GM23248 (cell line): ENCODE results near the gene CLDN15. TPM values are rescaled to one million over a fixed set of nuclear protein-coding genes. Genes with fewer than 3 reads are reported as not detected.
A peak's percentile ranks its signal among the peaks of the same experiment; 100 is the strongest.

ENCODE experiments used
- DNase-seq: peaks from one replicate; pipeline ENCODE4 v3.0.0-alpha.2; 2015
- H2AFZ ChIP-seq: fragments of 200-600 bp; sonication (generic); 2 replicates; pipeline ENCODE4 v1.6.1; 2016; ENCODE audit warnings: antibody characterized with exemption
- H3F3A ChIP-seq: fragments of 200-600 bp; sonication (generic); 2 replicates; pipeline ENCODE4 v1.6.1; 2016; ENCODE audit warnings: mild to moderate bottlenecking, antibody characterized with exemption, mixed run types; ENCODE audit not compliant: insufficient read depth
- H3K27ac ChIP-seq: fragments of 200-600 bp; sonication (generic); 2 replicates; pipeline ENCODE4 v1.5.1; 2016; ENCODE audit warnings: mild to moderate bottlenecking
- H3K27me3 ChIP-seq: fragments of 200-600 bp; sonication (generic); replicated peaks from 2 replicates; pipeline ENCODE4 v1.6.1; 2016; ENCODE audit warnings: mild to moderate bottlenecking; ENCODE audit not compliant: insufficient read depth
- H3K36me3 ChIP-seq: fragments of 200-600 bp; sonication (generic); 2 replicates; pipeline ENCODE4 v1.6.1; 2016; ENCODE audit warnings: low read depth, mild to moderate bottlenecking
- H3K4me1 ChIP-seq: fragments of 200-600 bp; sonication (generic); 2 replicates; pipeline ENCODE4 v1.6.1; 2016; ENCODE audit warnings: mild to moderate bottlenecking; ENCODE audit not compliant: insufficient read depth
- H3K4me2 ChIP-seq: fragments of 200-600 bp; sonication (generic); one replicate; pipeline ENCODE4 v1.6.1; 2016; ENCODE audit warnings: mild to moderate bottlenecking; ENCODE audit not compliant: unreplicated experiment
- H3K4me3 ChIP-seq: fragments of 200-600 bp; sonication (generic); 2 replicates; pipeline ENCODE4 v1.5.1; 2016; ENCODE audit warnings: mild to moderate bottlenecking
- H3K79me2 ChIP-seq: fragments of 200-600 bp; sonication (generic); 2 replicates; pipeline ENCODE4 v1.6.1; 2016; ENCODE audit warnings: mild to moderate bottlenecking; ENCODE audit not compliant: insufficient read depth
- H3K9ac ChIP-seq: fragments of 200-600 bp; sonication (generic); 2 replicates; pipeline ENCODE4 v1.6.1; 2016; ENCODE audit warnings: mild to moderate bottlenecking
- H3K9me2 ChIP-seq: fragments of 200-600 bp; sonication (generic); 2 replicates; pipeline ENCODE4 v1.6.1; 2016; ENCODE audit warnings: mixed run types, mild to moderate bottlenecking, moderate library complexity; ENCODE audit not compliant: insufficient read depth
- H3K9me3 ChIP-seq: fragments of 200-600 bp; sonication (generic); one replicate; pipeline ENCODE4 v1.6.1; 2017; ENCODE audit warnings: low read depth
- H4K20me1 ChIP-seq: fragments of 200-600 bp; sonication (generic); 2 replicates; pipeline ENCODE4 v1.6.0; 2016; ENCODE audit not compliant: insufficient read depth
- EZH2 ChIP-seq: fragments of 200-600 bp; sonication (generic); IDR thresholded peaks from 2 replicates; pipeline ENCODE4 v1.6.1; 2018; ENCODE audit warnings: antibody characterized with exemption, mild to moderate bottlenecking; ENCODE audit not compliant: insufficient read depth, poor library complexity, severe bottlenecking
- EZH2phosphoT487 ChIP-seq: fragments of 200-600 bp; sonication (generic); IDR thresholded peaks from 2 replicates; pipeline ENCODE4 v1.6.1; 2018; ENCODE audit warnings: antibody characterized with exemption, moderate library complexity, mild to moderate bottlenecking, low read depth; ENCODE audit not compliant: insufficient read depth
- WGBS, 2 experiments: methylation state at CpG; one replicate each; pipeline ENCODE4 v1.1.6; 2015 to 2017; ENCODE audit warnings: low lambda C conversion rate in 2 of 2, low coverage in 1 of 2; ENCODE audit errors: missing lambda C conversion rate in 2 of 2; 5-methylcytosine and 5-hydroxymethylcytosine counted together
- in situ Hi-C: fragments of 300-500 bp; cut with MboI; formaldehyde crosslinking; loops from 2 replicates; pipeline ENCODE4 v1.15.0; 2020
- polyA plus RNA-seq: library from polyadenylated mRNA; unstranded; fragments of >200 nt; fragmentation: Nextera tagmentation; extraction: Ambion mirVana; gene quantifications from 2 replicates; pipeline ENCODE4 v1.2.1, GENCODE V29; 2016
- total RNA-seq: library from RNA; depleted of rRNA; stranded (reverse); fragments of >200 nt; shearing (Covaris generic); gene quantifications from 2 replicates; pipeline ENCODE4 v1.2.3, GENCODE V29; 2014

CLDN15 gene
- total and polyA plus RNA-seq, 2 experiments from 2014 or later: 1.4 to 5.0 TPM

DNA sequence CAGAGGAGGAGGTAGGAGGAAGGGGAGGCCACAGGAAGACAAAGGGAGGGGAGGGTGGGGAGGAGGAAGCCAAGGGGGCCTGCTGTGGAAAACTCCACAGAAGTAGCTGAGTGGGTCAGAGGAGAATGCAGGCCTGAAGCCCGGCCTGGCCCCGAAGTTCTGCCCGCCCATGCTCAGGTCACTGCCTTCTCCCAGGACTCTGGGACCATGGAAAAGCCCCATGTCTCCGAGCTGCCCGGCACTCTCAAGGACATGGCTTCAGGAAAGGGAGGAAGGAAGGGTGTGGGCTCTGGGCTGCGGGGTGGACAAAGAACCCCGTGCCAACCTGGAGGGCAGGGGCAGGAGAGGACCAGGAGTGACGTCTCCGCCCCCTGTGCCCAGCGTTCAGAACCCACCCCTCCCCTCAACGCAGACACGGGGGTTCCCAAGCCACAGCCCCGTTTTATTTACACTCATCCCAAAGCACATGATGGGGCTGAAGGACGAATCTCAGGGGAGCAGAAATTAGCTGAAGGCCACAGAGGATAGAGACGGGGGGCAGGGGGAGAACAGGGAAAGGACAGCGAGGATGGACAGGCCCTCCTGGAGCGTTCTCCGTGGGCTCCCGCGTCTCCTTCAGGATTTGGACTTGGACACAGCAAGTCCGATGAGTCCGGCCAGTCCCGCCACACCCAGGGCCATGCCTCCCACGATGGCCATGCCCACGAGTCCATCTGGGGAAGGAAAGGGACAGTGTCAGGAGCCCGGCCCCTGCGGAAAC lies 1.8 kb upstream of the CLDN15 start:
- Histone ChIP-seq H3K4me1 (peaks cover 20% of the 10 kb centered on the region), H3K27ac (no peak overlapping the region), H3K9me2 (no peaks in the 10 kb centered on the region), H3K4me3 (no peak overlapping the region), H2AFZ (no peak overlapping the region), H3K36me3 (no peaks in the 10 kb centered on the region), H4K20me1 (no peaks in the 10 kb centered on the region), H3K4me2 (no peak overlapping the region), H3K27me3 (no peaks in the 10 kb centered on the region), H3K9ac (no peak overlapping the region), H3K9me3 (no peaks in the 10 kb centered on the region), H3K79me2 (peaks cover 40% of the 10 kb centered on the region), H3F3A (peaks cover 15% of the 10 kb centered on the region)
- TF ChIP-seq EZH2phosphoT487 (no peak), EZH2 (no peak)
- no peak for DNase-seq
- 76 to 85% methylated on average over 18 to 27 of the region's 27 CpGs for WGBS, 2 experiments
- in situ Hi-C loops: no loop called here

DNA sequence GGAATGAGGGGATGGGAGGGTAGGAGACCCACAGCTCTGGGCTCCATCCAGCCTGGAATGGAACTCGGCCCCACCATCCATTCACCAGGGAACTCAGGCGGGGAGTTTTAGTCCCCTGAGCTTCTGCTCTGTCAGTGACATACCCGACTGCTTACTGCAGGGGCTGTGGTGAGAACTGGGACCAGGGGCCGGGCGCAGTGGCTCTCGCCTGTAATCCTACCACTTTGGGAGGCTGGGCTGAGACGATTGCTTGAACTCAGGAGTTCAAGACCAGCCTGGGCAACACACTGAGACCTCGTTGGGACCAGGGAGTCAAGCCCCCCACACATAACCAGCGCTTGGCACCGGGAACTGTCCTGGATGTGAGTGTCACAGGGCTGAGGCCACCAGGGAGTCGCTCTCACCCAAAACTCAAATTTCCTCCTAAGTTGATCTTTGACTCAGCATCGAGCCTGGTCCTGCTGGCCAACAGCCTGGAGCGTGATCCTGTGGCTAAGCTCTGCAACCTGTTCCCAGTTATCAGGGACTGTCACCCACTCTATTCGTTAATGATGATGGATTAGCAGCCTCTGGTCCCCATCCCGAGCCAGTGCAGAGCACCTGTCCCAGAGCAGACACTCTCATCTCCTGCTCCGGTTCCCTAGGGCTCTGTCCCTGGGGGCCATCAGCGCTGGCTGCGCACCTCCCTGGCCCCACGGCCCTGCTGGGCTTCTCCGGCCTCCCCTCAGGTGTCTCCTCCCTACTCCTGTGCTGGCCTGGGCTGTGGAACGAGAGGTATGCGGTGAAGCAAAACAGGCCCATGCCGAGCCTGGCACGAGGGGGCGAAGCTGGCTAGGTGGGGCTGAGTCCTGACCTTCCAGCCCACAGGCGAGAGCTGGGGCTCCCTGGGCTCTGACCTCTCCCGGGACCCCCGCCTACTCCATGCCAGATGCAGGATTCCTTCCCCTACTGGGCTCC lies 902 bp upstream of the CLDN15 start:
- no peaks in the 10 kb centered on the region for H4K20me1 ChIP-seq
- H2AFZ ChIP-seq: no peak overlapping the region
- 0 out of 2 replicates have a peak overlapping the region, but pooled peaks have one; percentile 18 for H3K9ac ChIP-seq
- 77 to 83% methylated on average over 26 to 28 of the region's 28 CpGs for WGBS, 2 experiments
- no peak for DNase-seq
- H3F3A ChIP-seq: peaks cover 10% of the 10 kb centered on the region
- TF ChIP-seq EZH2phosphoT487 (no peak), EZH2 (no peak)
- H3K9me3 ChIP-seq: no peaks in the 10 kb centered on the region
- no peak overlapping the region for H3K4me2 ChIP-seq
- H3K27ac ChIP-seq: peak overlapping the region; percentile 21
- no peaks in the 10 kb centered on the region for H3K36me3 ChIP-seq
- no peaks in the 10 kb centered on the region for H3K9me2 ChIP-seq
- H3K79me2 ChIP-seq: peaks cover 37% of the 10 kb centered on the region
- no peak overlapping the region for H3K4me3 ChIP-seq
- no peaks in the 10 kb centered on the region for H3K27me3 ChIP-seq
- H3K4me1 ChIP-seq: peaks cover 17% of the 10 kb centered on the region
- in situ Hi-C loops: no loop called here

DNA sequence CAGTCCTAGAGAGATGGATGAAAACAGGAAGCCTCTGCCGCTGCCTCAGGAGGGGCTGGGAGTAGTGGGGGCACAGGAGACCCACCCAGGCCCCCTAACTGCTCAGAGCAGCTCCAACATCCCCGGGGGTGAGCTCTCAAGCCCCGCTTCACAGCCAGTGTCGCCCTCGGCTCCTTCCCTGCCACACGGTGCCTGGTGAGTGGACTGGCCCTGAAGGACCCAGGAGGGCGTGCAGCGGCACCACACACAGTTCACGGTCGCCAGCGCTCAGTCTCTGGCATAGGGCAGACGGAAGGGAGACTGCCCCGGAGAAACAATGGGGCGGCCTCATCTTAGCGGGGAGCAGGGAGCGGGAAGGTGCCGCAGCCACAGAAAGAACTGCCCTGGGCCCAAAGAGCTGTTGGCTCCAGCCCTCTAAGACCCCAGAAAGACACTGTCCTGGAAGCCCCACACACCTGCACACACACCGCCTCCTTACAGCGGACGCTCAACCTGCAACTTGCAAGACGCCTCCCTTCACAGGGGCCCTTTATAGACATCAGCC lies 1.2 kb downstream of the CLDN15 start:
- DNase-seq: no peak
- no peaks in the 10 kb centered on the region for H3K36me3 ChIP-seq
- H3K79me2 ChIP-seq: peaks cover 16% of the 10 kb centered on the region
- no peaks in the 10 kb centered on the region for H4K20me1 ChIP-seq
- TF ChIP-seq EZH2phosphoT487: no peak
- no peak for TF ChIP-seq EZH2
- peaks cover 10% of the 10 kb centered on the region; the same call in 1 of the 2 replicates for H3K4me1 ChIP-seq
- H2AFZ ChIP-seq: no peak overlapping the region
- no peaks in the 10 kb centered on the region for H3K9me3 ChIP-seq
- H3K4me3 ChIP-seq: no peak overlapping the region
- no peaks in the 10 kb centered on the region for H3F3A ChIP-seq
- WGBS, 2 experiments: 91 to 95% methylated on average over 21 of the region's 21 CpGs
- no peak overlapping the region for H3K4me2 ChIP-seq
- in situ Hi-C loops: no loop called here
- H3K27me3 ChIP-seq: no peaks in the 10 kb centered on the region
- no peak overlapping the region for H3K27ac ChIP-seq
- no peak overlapping the region for H3K9ac ChIP-seq
- H3K9me2 ChIP-seq: no peaks in the 10 kb centered on the region

DNA sequence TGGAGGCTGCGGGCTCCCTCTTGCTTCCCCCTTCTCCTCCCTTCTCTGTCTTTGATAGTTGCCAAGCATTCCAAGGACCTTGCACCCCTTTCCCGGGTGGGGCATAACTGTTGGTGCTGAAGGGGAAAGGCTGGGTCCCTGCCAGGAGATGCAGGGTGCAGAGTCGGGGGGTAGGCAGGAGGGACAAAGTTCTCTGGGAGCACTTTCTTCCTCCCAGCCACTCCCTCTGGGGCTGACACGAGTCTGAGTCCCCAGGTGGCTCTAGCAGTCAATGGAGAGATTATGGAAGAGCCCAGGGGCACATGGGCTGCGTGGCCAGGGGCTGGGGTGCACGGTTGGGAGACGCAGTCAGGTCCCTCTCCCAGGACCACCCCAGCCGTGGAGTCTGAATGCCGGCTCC lies 2.1 kb downstream of the CLDN15 start:
- Histone ChIP-seq H3K9me2 (no peaks in the 10 kb centered on the region), H3K9ac (no peak overlapping the region), H3K4me3 (no peak overlapping the region), H3F3A (no peaks in the 10 kb centered on the region), H3K79me2 (peaks cover 7% of the 10 kb centered on the region), H3K9me3 (no peaks in the 10 kb centered on the region), H3K4me1 (peaks cover 10% of the 10 kb centered on the region; the same call in 1 of the 2 replicates), H3K4me2 (no peak overlapping the region), H4K20me1 (no peaks in the 10 kb centered on the region), H2AFZ (no peak overlapping the region), H3K27me3 (no peaks in the 10 kb centered on the region), H3K27ac (no peak overlapping the region), H3K36me3 (no peaks in the 10 kb centered on the region)
- WGBS, 2 experiments: 66 to 71% methylated on average over 9 of the region's 9 CpGs
- TF ChIP-seq EZH2 (no peak), EZH2phosphoT487 (no peak)
- DNase-seq: no peak
- in situ Hi-C loops: no loop called here
